ENCODE data around the gene PRODH.
"Not testable (repeated sequence)": the region's sequence is repeated elsewhere in the genome, so short reads cannot be mapped to it uniquely, and the experiment has no call there.

PRODH gene

GRCh38 chr22:18911535-18911934, 24.6 kb downstream of the PRODH start:
- not testable (repeated sequence) for H3K4me3 ChIP-seq (ENCODE audit: low read depth, low read length)

- H3K4me3 ChIP-seq (ENCODE audit: low read depth, low read length): no peak overlapping the region
- no peak for TF ChIP-seq CTCF (IDR thresholded peaks at IDR 0.05; ENCODE audit: borderline replicate concordance, insufficient read depth, low read depth, low read length)
These were observed 26.5 kb downstream of the PRODH start for GRCh38 chr22:18909556-18909955.

- TF ChIP-seq CTCF (IDR thresholded peaks at IDR 0.05; ENCODE audit: borderline replicate concordance, insufficient read depth, low read depth, low read length): no peak
- no peak overlapping the region for H3K4me3 ChIP-seq (ENCODE audit: low read depth, low read length)
These were observed 29.2 kb downstream of the PRODH start for GRCh38 chr22:18906896-18907295.

DNA sequence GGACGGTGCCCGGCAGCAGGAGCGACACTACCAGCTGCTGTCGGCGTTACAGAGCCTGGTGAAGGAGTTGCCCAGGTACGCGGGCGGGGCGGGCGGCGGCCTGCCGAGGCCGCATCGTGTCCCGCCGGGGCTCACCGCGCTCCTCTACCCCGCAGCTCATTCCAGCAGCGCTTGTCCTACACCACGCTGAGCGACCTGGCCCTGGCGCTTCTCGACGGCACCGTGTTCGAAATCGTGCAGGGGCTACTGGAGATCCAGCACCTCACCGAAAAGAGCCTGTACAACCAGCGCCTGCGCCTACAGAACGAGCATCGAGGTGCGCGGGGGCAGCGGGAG, 29.7 kb downstream of the PRODH start:
- not testable (repeated sequence) for H3K4me3 ChIP-seq (ENCODE audit: low read depth, low read length)

- no peak within 1 kb of the TSS for H3K4me3 ChIP-seq (ENCODE audit: low read depth, low read length)
- no peak for TF ChIP-seq CTCF (IDR thresholded peaks at IDR 0.05; ENCODE audit: borderline replicate concordance, insufficient read depth, low read depth, low read length)
These were observed 30.3 kb downstream of the PRODH start, which contains the start of gene DGCR6 for GRCh38 chr22:18905540-18906409. Gene DGCR6, plus strand, starts transcription at chr22:18906320. Its CDS starts 55 bp downstream, at chr22:18906375.

DNA sequence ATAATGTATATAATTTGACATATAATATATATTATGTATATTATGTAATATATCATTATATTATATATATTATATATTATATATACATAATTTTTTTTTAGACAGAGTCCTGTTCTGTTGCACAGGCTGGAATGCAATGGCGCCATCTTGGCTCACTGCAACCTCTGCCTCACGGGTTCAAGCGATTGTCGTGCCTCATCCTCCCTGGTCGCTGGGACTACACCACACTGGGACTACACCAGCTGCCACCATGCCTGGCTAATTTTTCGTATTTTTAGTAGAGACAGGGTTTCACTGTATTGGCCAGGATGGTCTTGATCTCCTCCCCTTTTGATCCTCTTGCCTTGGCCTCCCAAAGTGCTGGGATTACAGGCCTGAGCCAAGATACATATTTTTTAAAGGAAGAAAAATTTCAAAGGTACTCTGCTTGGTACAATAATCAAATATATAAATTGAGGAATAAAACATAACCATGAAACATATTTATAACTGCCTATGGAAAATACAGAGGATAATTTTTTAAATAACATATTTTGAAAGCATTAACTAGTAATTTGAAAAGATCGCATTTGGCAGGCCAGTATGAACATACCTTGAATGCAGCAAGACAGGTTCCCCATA, 39.9 kb downstream of the PRODH start:
- H3K4me3 ChIP-seq (ENCODE audit: low read depth, low read length): not testable (repeated sequence)

DNA sequence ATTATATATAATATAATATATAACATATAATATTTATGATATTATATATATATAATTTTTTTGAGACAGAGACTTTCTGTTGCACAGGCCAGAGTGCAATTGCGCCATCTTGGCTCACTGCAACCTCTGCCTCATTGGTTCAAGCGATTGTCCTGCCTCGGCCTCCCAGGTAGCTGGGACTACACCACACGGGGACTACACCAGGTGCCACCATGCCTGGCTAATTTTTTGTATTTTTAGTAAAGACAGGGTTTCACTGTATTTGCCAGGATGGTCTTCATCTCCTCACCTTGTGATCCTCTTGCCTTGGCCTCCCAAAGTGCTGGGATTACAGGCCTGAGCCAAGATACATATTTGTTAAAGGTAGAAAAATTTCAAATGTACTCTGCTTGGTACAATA, 42.3 kb downstream of the PRODH start:
- not testable (repeated sequence) for H3K4me3 ChIP-seq (ENCODE audit: low read depth, low read length)

GRCh38 chr22:18890510-18891192, 45.4 kb downstream of the PRODH start:
- not testable (repeated sequence) for H3K4me3 ChIP-seq (ENCODE audit: low read depth, low read length)

GRCh38 chr22:18888115-18888514, 48.0 kb downstream of the PRODH start:
- H3K4me3 ChIP-seq (ENCODE audit: low read depth, low read length): no peak overlapping the region
- no peak for TF ChIP-seq CTCF (IDR thresholded peaks at IDR 0.05; ENCODE audit: borderline replicate concordance, insufficient read depth, low read depth, low read length)

GRCh38 chr22:18884465-18884864, 51.6 kb downstream of the PRODH start:
- not testable (repeated sequence) for H3K4me3 ChIP-seq (ENCODE audit: low read depth, low read length)

DNA sequence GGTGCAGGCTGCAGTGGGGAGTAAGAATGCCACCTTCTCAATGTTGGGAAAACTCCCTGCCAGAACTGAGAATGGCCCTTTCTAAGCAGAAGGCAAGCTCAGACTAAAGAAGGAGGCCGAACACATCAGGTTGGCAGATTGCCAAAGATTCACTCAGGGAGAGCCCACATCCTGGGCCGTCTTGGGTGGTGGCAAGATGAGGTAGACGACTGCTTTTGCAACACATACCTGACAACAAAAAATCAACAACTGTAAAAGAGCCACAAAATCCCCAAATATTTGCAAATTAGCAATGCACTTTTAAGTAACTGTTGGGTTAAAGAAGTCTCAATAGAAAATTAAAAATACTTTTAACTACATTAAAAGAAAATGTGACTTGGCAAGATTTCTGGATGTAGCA, 54.8 kb downstream of the PRODH start:
- H3K4me3 ChIP-seq (ENCODE audit: low read depth, low read length): not testable (repeated sequence)

Data from GM12875 (cell line).